HCT116 (cell line): ENCODE measurements around the gene SLC6A3. TPM values are rescaled to one million over a fixed set of nuclear protein-coding genes. Genes with fewer than 3 reads are reported as not detected.

ENCODE experiments used
- ATAC-seq: fragments of 200-7000 bp; cut with Tn5 transposase; 2 replicates; pipeline ENCODE4 v1.9.1; 2020; ENCODE audit warnings: mild to moderate bottlenecking, moderate library complexity
- BruUV-seq: library from RNA; stranded (reverse); fragments of 400-500 nt; replicated peaks from 2 replicates; lab custom pipeline; 2021; lab: Mats Ljungman, UMichigan
- CTCF ChIA-PET: fragments of 300-600 bp; sonication (Branson Sonifier 250); formaldehyde crosslinking; loops from one replicate; lab custom pipeline; 2021; ENCODE audit warnings: antibody characterized with exemption; lab: Charles Lee
- POLR2A ChIA-PET: fragments of 300-600, 350-600 bp; sonication (Branson Sonifier 250); formaldehyde crosslinking; loops from one replicate; lab custom pipeline; 2021; ENCODE audit warnings: antibody characterized with exemption; lab: Charles Lee
- RAD21 ChIA-PET, 2 experiments: fragments of 300-600 bp; sonication (Branson Sonifier 250); formaldehyde crosslinking; loops; one replicate each; lab custom pipeline; 2023; ENCODE audit warnings: low total read pairs in 2 of 2; ENCODE audit not compliant: uncharacterized antibody in 2 of 2, unreplicated experiment in 2 of 2, low non-redundant PET in 1 of 2; lab: Charles Lee
- DNase-seq: peaks from one replicate; pipeline ENCODE4 v3.0.0-alpha.2; 2010; ENCODE audit warnings: low read depth, low spot score
- H2AFZ ChIP-seq: fragments of 200-600 bp; shearing (Covaris generic), sonication (generic); 2 replicates; pipeline ENCODE4 v1.6.1; 2017; ENCODE audit warnings: low read depth, mixed run types, mixed read lengths, antibody characterized with exemption, low read length; ENCODE audit not compliant: poor library complexity, severe bottlenecking
- H3K27ac ChIP-seq: 2 replicates; pipeline ENCODE4 v1.5.1; 2012; ENCODE audit warnings: low read depth, low read length
- H3K27me3 ChIP-seq: fragments of 200-600 bp; sonication (generic); 2 replicates; pipeline ENCODE4 v1.6.1; 2016; ENCODE audit warnings: mixed run types, low read length, mixed read lengths; ENCODE audit not compliant: insufficient read depth
- H3K36me3 ChIP-seq, 2 experiments: fragments of 200-500 bp in 1 of 2; fragments of 200-600 bp in 1 of 2; sonication (Bioruptor generic) in 1 of 2; sonication (generic) in 1 of 2; 2 replicates each; pipeline versions ENCODE4 v1.5.1 to v1.6.1; 2014 to 2016; ENCODE audit warnings: low read length in 2 of 2, inconsistent platforms in 1 of 2, mixed read lengths in 1 of 2, mixed run types in 1 of 2; ENCODE audit not compliant: insufficient read depth in 2 of 2, control insufficient read depth in 1 of 2
- H3K4me1 ChIP-seq, 2 experiments: fragments of 200-600 bp in 1 of 2; sonication (generic) in 1 of 2; 2 replicates each; pipeline versions ENCODE4 v1.5.1 to v1.6.1; 2012 to 2017; ENCODE audit warnings: low read length in 2 of 2, inconsistent platforms in 1 of 2, mild to moderate bottlenecking in 1 of 2, mixed read lengths in 1 of 2, mixed run types in 1 of 2, moderate library complexity in 1 of 2; ENCODE audit not compliant: insufficient read depth in 2 of 2, control insufficient read depth in 1 of 2
- H3K4me2 ChIP-seq: fragments of 200-600 bp; sonication (generic); 2 replicates; pipeline ENCODE4 v1.6.1; 2017; ENCODE audit warnings: mixed run types, low read length, mixed read lengths
- H3K4me3 ChIP-seq, 2 experiments: fragments of 200-600 bp in 1 of 2; sonication (generic) in 1 of 2; replicated peaks in 1 of 2; 2 replicates each; pipeline ENCODE4 v1.5.1; 2011 to 2016; ENCODE audit warnings: low read length in 2 of 2, control low read depth in 1 of 2, low read depth in 1 of 2, mild to moderate bottlenecking in 1 of 2, mixed read lengths in 1 of 2, mixed run types in 1 of 2
- H3K79me2 ChIP-seq: fragments of 200-600 bp; sonication (generic); 2 replicates; pipeline ENCODE4 v1.6.1; 2017; ENCODE audit warnings: mild to moderate bottlenecking, mixed run types, low read length, moderate library complexity, mixed read lengths; ENCODE audit not compliant: insufficient read depth
- H3K9ac ChIP-seq: fragments of 200-600 bp; sonication (generic); 2 replicates; pipeline ENCODE4 v1.6.1; 2016; ENCODE audit warnings: low read length, mixed read lengths
- H3K9me2 ChIP-seq: fragments of 200-600 bp; sonication (generic), shearing (Covaris generic); 2 replicates; pipeline ENCODE4 v1.6.1; 2017; ENCODE audit warnings: mixed run types, mild to moderate bottlenecking, moderate library complexity; ENCODE audit not compliant: insufficient read depth
- H3K9me3 ChIP-seq, 2 experiments: fragments of 200-500 bp in 1 of 2; fragments of 200-600 bp in 1 of 2; sonication (Bioruptor generic) in 1 of 2; sonication (generic) in 1 of 2; 2 replicates each; pipeline ENCODE4 v1.6.1; 2014 to 2017; ENCODE audit warnings: low read length in 2 of 2, mixed read lengths in 2 of 2, inconsistent platforms in 1 of 2, low read depth in 1 of 2, mild to moderate bottlenecking in 1 of 2, mixed run types in 1 of 2, moderate library complexity in 1 of 2; ENCODE audit not compliant: control insufficient read depth in 1 of 2, insufficient read depth in 1 of 2
- H4K20me1 ChIP-seq: fragments of 200-600 bp; sonication (generic), shearing (Covaris generic); 2 replicates; pipeline ENCODE4 v1.6.1; 2017; ENCODE audit warnings: mixed run types, mild to moderate bottlenecking, moderate library complexity; ENCODE audit not compliant: insufficient read depth
- ATF3 ChIP-seq: IDR thresholded peaks from 2 replicates; pipeline ENCODE4 v1.6.1; 2012
- EGR1 ChIP-seq: IDR thresholded peaks from 2 replicates; pipeline ENCODE4 v1.6.1; 2012; ENCODE audit warnings: low read depth
- EZH2 ChIP-seq: fragments of 200-600 bp; sonication (generic); IDR thresholded peaks from 2 replicates; pipeline ENCODE4 v1.6.1; 2017; ENCODE audit warnings: antibody characterized with exemption, mixed run types
- EZH2phosphoT487 ChIP-seq: fragments of 200-600 bp; IDR thresholded peaks from 2 replicates; pipeline ENCODE4 v1.6.1; 2018; ENCODE audit warnings: antibody characterized with exemption, borderline replicate concordance
- JUND ChIP-seq: IDR thresholded peaks from 2 replicates; pipeline ENCODE4 v1.6.1; 2012
- POLR2A ChIP-seq: IDR thresholded peaks from 2 replicates; pipeline ENCODE4 v1.7.0; 2011; ENCODE audit warnings: borderline replicate concordance; ENCODE audit not compliant: insufficient read depth, insufficient read length; ENCODE audit errors: extremely low read depth
- RAD21 ChIP-seq: IDR thresholded peaks from 2 replicates; pipeline ENCODE4 v1.6.1; 2012; ENCODE audit warnings: low read depth, mild to moderate bottlenecking
- SIN3A ChIP-seq: IDR thresholded peaks from 2 replicates; pipeline ENCODE4 v1.6.1; 2012; ENCODE audit warnings: low read depth
- SP1 ChIP-seq: IDR thresholded peaks from 2 replicates; pipeline ENCODE4 v1.6.1; 2012; ENCODE audit warnings: low read depth
- SRF ChIP-seq: IDR thresholded peaks from 2 replicates; pipeline ENCODE4 v1.6.1; 2012; ENCODE audit warnings: low read depth
- TCF7L2 ChIP-seq: IDR thresholded peaks from 2 replicates; pipeline ENCODE4 v1.7.0; 2011; ENCODE audit warnings: borderline replicate concordance, inconsistent platforms; ENCODE audit not compliant: insufficient read depth, insufficient read length; ENCODE audit errors: extremely low read depth
- YY1 ChIP-seq: IDR thresholded peaks from 2 replicates; pipeline ENCODE4 v1.6.1; 2011; ENCODE audit warnings: low read length, low read depth, moderate library complexity, mild to moderate bottlenecking; ENCODE audit not compliant: insufficient replicate concordance; ENCODE audit errors: extremely low read depth
- ZFX ChIP-seq: fragments of 450-650 bp; IDR thresholded peaks from 2 replicates; pipeline ENCODE4 v1.6.1; 2017
- ZNF274 ChIP-seq: fragments of 200-500 bp; sonication (Bioruptor generic); IDR thresholded peaks from 2 replicates; pipeline ENCODE4 v1.6.1; 2014; ENCODE audit warnings: mild to moderate bottlenecking, low read depth, low read length, inconsistent platforms
- intact Hi-C: fragments of 100-400 bp; cut with micrococcal nuclease; formaldehyde crosslinking; loops from 2 replicates; pipeline ENCODE4 v1.10.0; 2022
- total RNA-seq: library from RNA; stranded (reverse); gene quantifications from one replicate; pipeline ENCODE4 v1.2.1, GENCODE V29; 2021; ENCODE audit not compliant: unreplicated experiment
- TF ChIP-seq, protein P1 (sequence below): IDR thresholded peaks from 2 replicates; pipeline ENCODE4 v1.6.1; 2012; ENCODE audit warnings: low read depth
- TF ChIP-seq, protein P2 (sequence below), 3 experiments: fragments of 200-600 bp in 1 of 3; sonication (generic) in 1 of 3; IDR thresholded peaks in 2 of 3; conservative IDR thresholded peaks in 1 of 3; 2 replicates each; pipeline ENCODE4 v1.5.1; 2012 to 2017; ENCODE audit warnings: low read depth in 2 of 3, low read length in 2 of 3, antibody characterized with exemption in 1 of 3, borderline replicate concordance in 1 of 3, control low read depth in 1 of 3, mild to moderate bottlenecking in 1 of 3, mixed read lengths in 1 of 3, mixed run types in 1 of 3, moderate library complexity in 1 of 3; ENCODE audit not compliant: insufficient read depth in 1 of 3

The SLC6A3 gene
- total RNA-seq, 1 experiment from 2014 or later = not detected

DNA sequence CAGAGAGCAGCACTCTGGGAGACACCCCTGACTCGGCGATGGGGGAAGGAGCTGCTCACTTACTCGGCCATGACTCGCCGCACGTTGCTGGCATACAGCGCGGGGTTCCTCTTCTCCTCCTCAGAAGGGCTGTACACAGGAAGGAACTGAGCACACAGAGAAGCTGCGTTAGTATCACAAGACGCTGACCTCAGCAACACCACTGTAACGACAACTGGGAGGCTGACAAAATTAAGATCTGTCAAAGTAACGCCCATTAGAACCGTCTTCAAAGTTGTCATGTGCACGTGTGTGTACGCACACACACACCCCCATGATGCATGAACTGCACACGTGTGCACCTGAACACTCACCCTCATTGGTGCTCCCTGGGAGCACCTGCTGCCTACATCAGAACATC lies 32.1 kb upstream of the SLC6A3 start:
- no peaks in the 10 kb centered on the region for H3K9me3 ChIP-seq
- no peaks in the 10 kb centered on the region for H3K9me2 ChIP-seq
- TF ChIP-seq, protein P1, sequence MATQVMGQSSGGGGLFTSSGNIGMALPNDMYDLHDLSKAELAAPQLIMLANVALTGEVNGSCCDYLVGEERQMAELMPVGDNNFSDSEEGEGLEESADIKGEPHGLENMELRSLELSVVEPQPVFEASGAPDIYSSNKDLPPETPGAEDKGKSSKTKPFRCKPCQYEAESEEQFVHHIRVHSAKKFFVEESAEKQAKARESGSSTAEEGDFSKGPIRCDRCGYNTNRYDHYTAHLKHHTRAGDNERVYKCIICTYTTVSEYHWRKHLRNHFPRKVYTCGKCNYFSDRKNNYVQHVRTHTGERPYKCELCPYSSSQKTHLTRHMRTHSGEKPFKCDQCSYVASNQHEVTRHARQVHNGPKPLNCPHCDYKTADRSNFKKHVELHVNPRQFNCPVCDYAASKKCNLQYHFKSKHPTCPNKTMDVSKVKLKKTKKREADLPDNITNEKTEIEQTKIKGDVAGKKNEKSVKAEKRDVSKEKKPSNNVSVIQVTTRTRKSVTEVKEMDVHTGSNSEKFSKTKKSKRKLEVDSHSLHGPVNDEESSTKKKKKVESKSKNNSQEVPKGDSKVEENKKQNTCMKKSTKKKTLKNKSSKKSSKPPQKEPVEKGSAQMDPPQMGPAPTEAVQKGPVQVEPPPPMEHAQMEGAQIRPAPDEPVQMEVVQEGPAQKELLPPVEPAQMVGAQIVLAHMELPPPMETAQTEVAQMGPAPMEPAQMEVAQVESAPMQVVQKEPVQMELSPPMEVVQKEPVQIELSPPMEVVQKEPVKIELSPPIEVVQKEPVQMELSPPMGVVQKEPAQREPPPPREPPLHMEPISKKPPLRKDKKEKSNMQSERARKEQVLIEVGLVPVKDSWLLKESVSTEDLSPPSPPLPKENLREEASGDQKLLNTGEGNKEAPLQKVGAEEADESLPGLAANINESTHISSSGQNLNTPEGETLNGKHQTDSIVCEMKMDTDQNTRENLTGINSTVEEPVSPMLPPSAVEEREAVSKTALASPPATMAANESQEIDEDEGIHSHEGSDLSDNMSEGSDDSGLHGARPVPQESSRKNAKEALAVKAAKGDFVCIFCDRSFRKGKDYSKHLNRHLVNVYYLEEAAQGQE = no peak
- TF ChIP-seq EGR1 (no peak), POLR2A (no peak), TCF7L2 (no peak), SP1 (no peak), SRF (no peak), RAD21 (no peak), YY1 (no peak), EZH2phosphoT487 (no peak), ZFX (no peak), ZNF274 (no peak), ATF3 (no peak), JUND (no peak), EZH2 (no peak), SIN3A (no peak)
- TF ChIP-seq, protein P2, sequence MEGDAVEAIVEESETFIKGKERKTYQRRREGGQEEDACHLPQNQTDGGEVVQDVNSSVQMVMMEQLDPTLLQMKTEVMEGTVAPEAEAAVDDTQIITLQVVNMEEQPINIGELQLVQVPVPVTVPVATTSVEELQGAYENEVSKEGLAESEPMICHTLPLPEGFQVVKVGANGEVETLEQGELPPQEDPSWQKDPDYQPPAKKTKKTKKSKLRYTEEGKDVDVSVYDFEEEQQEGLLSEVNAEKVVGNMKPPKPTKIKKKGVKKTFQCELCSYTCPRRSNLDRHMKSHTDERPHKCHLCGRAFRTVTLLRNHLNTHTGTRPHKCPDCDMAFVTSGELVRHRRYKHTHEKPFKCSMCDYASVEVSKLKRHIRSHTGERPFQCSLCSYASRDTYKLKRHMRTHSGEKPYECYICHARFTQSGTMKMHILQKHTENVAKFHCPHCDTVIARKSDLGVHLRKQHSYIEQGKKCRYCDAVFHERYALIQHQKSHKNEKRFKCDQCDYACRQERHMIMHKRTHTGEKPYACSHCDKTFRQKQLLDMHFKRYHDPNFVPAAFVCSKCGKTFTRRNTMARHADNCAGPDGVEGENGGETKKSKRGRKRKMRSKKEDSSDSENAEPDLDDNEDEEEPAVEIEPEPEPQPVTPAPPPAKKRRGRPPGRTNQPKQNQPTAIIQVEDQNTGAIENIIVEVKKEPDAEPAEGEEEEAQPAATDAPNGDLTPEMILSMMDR (IDR thresholded peaks at IDR 0.05 in 2 of 3, conservative IDR thresholded peaks at IDR 0.05 in 1 of 3; ENCODE audit: borderline replicate concordance in 1 of 3, insufficient read depth in 1 of 3, low read depth in 2 of 3, low read length in 2 of 3) = no peak
- DNase-seq (no peak), ATAC-seq (no peak)
- no TSS peak for BruUV-seq
- ChIA-PET CTCF (no interaction called here), RAD21 (no interaction called here), POLR2A (no interaction called here)
- peaks cover 14 to 34% of the 10 kb centered on the region in 2 experiments; a peak in 3 of 4 replicates for H3K36me3 ChIP-seq
- no peak overlapping the region for H3K4me3 ChIP-seq
- no peaks in the 10 kb centered on the region for H4K20me1 ChIP-seq
- H3K9ac ChIP-seq = no peak overlapping the region
- no peaks in the 10 kb centered on the region for H3K4me1 ChIP-seq
- H3K27ac ChIP-seq = no peak overlapping the region
- intact Hi-C loops = loop anchor here (5.0 kb wide), 1 partner anchor 125 kb away; no protein-coding TSS in a partner anchor
- no peaks in the 10 kb centered on the region for H3K79me2 ChIP-seq
- H3K4me2 ChIP-seq = no peak overlapping the region
- no peaks in the 10 kb centered on the region for H3K27me3 ChIP-seq
- H2AFZ ChIP-seq = no peak overlapping the region
